BJ (cell line): Measurements from ENCODE around the gene COMMD6. TPM values are rescaled to one million over a fixed set of nuclear protein-coding genes. Genes with fewer than 3 reads are reported as not detected.
A peak's percentile ranks its signal among the peaks of the same experiment; 100 is the strongest.

Source experiments
- CTCF ChIA-PET: fragments of 350-600 bp; formaldehyde crosslinking; extraction: SDS; loops from one replicate; lab custom pipeline; 2021; ENCODE audit warnings: antibody characterized with exemption, inconsistent platforms; lab: Yijun Ruan, JAX
- POLR2A ChIA-PET: fragments of 300-600 bp; sonication (Branson Sonifier 250); formaldehyde crosslinking; extraction: SDS; loops from one replicate; lab custom pipeline; 2021; ENCODE audit warnings: antibody characterized with exemption; lab: Charles Lee
- DNase-seq: peaks from one replicate; pipeline ENCODE4 v3.0.0-alpha.2; 2011; ENCODE audit warnings: low read depth
- H3K27me3 ChIP-seq: 2 replicates; pipeline ENCODE4 v1.6.0; 2011; ENCODE audit warnings: low read length; ENCODE audit not compliant: control insufficient read depth, insufficient read depth
- H3K36me3 ChIP-seq: 2 replicates; pipeline ENCODE4 v1.5.1; 2011; ENCODE audit warnings: low read length; ENCODE audit not compliant: control insufficient read depth, insufficient read depth
- H3K4me3 ChIP-seq: 2 replicates; pipeline ENCODE4 v1.5.1; 2011; ENCODE audit warnings: low read depth, mild to moderate bottlenecking, control low read depth, low read length
- CTCF ChIP-seq: IDR thresholded peaks from 2 replicates; pipeline ENCODE4 v1.5.1; 2011; ENCODE audit warnings: low read depth, mild to moderate bottlenecking, control low read depth, inconsistent platforms, low read length, moderate library complexity; ENCODE audit not compliant: insufficient read depth
- polyA plus RNA-seq: library from polyadenylated mRNA; depleted of rRNA; stranded (reverse); fragments of >200 nt; gene quantifications from 2 replicates; pipeline ENCODE4 v1.2.3, GENCODE V29; 2011

COMMD6 gene
- polyA plus RNA-seq, 1 experiment = 95.7 TPM

GRCh38 chr13:75489502-75490263, 48.0 kb downstream of the COMMD6 start:
- no peak for TF ChIP-seq CTCF
- DNase-seq = peak; percentile 45
- POLR2A ChIA-PET = no interaction called here
- CTCF ChIA-PET = no interaction called here
- no peak overlapping the region for H3K4me3 ChIP-seq
- H3K27me3 ChIP-seq = no peaks in the 10 kb centered on the region
- H3K36me3 ChIP-seq = no peaks in the 10 kb centered on the region

GRCh38 chr13:75486146-75487062, 51.2 kb downstream of the COMMD6 start:
- POLR2A ChIA-PET = no interaction called here
- no peak for DNase-seq
- no peaks in the 10 kb centered on the region for H3K36me3 ChIP-seq
- no peak for TF ChIP-seq CTCF
- no peaks in the 10 kb centered on the region for H3K27me3 ChIP-seq
- CTCF ChIA-PET = interaction anchor here (0.6 to 1.8 kb wide), 6 partner anchors 8 to 567 kb away, joined by 3 to 10 read pairs (median 3); no protein-coding TSS in a partner anchor
- H3K4me3 ChIP-seq = no peak overlapping the region

GRCh38 chr13:75485286-75486062, 52.2 kb downstream of the COMMD6 start:
- no peak overlapping the region for H3K4me3 ChIP-seq
- POLR2A ChIA-PET = interaction anchor here (0.6 kb wide), 1 partner anchor 27 kb away, joined by 3 read pairs; no protein-coding TSS in a partner anchor

GRCh38 chr13:75482820-75483079, 54.9 kb downstream of the COMMD6 start:
- peak overlapping the region; percentile 77 for H3K4me3 ChIP-seq
- H3K27me3 ChIP-seq = no peaks in the 10 kb centered on the region
- H3K36me3 ChIP-seq = no peaks in the 10 kb centered on the region
- no peak for TF ChIP-seq CTCF
- no peak for DNase-seq
- ChIA-PET POLR2A (no interaction called here), CTCF (interaction anchor here (0.6 to 2.4 kb wide), 22 partner anchors 9 to 191 kb away, joined by 3 to 33 read pairs (median 4); partner anchors contain the start of gene UCHL3)

More at GRCh38 chr13:75485286-75486062, 52.2 kb downstream of the COMMD6 start:
- CTCF ChIA-PET = interaction anchor here (0.8 to 1.8 kb wide), 3 partner anchors 9 to 210 kb away, joined by 3 to 10 read pairs (median 4); no protein-coding TSS in a partner anchor
- TF ChIP-seq CTCF = no peak
- H3K36me3 ChIP-seq = no peaks in the 10 kb centered on the region
- H3K27me3 ChIP-seq = no peaks in the 10 kb centered on the region
- no peak for DNase-seq
